ENCODE data around the gene ADAP2. TPM values are rescaled to one million over a fixed set of nuclear protein-coding genes. Genes with fewer than 3 reads are reported as not detected.
"Not testable (repeated sequence)": the region's sequence is repeated elsewhere in the genome, so short reads cannot be mapped to it uniquely, and the experiment has no call there.

Gene ADAP2
- total RNA-seq, 1 donor from 2014 or later: 8.6 TPM

- ATAC-seq: no peak
- intact Hi-C loops (cut with DNase I): no loop called here
These were observed 39.8 kb downstream of the ADAP2 start for GRCh38 chr17:30961209-30962188.

GRCh38 chr17:30964312-30964711, 42.6 kb downstream of the ADAP2 start:
- intact Hi-C loops (cut with DNase I); DNase-seq (ENCODE audit: missing footprints); ATAC-seq: not testable (repeated sequence)

More at GRCh38 chr17:30961209-30962188, 39.8 kb downstream of the ADAP2 start:
- no peak for DNase-seq (ENCODE audit: missing footprints)

- DNase-seq (ENCODE audit: missing footprints): no peak
- no peak for ATAC-seq
- intact Hi-C loops (cut with DNase I): no loop called here
These were observed 43.1 kb downstream of the ADAP2 start for GRCh38 chr17:30964876-30965275.

- intact Hi-C loops (cut with DNase I): no loop called here
- ATAC-seq (no peak), DNase-seq (ENCODE audit: missing footprints) (no peak)
These were observed 43.9 kb downstream of the ADAP2 start for GRCh38 chr17:30965686-30966085.

GRCh38 chr17:30967911-30968310, 46.2 kb downstream of the ADAP2 start:
- intact Hi-C loops (cut with DNase I); ATAC-seq; DNase-seq (ENCODE audit: missing footprints): not testable (repeated sequence)

- ATAC-seq (no peak), DNase-seq (ENCODE audit: missing footprints) (no peak)
- intact Hi-C loops (cut with DNase I): loop anchor here (5.0 kb wide), 1 partner anchor 37 kb away; no protein-coding TSS in a partner anchor
These were observed 48.5 kb downstream of the ADAP2 start for GRCh38 chr17:30969989-30970830.

GRCh38 chr17:30970831-30971567, 49.3 kb downstream of the ADAP2 start, which contains the start of gene RNF135:
Gene RNF135, plus strand, starts transcription at chr17:30971039. Its CDS starts 35 bp downstream, at chr17:30971074.
- ATAC-seq (peak; percentile 97), DNase-seq (ENCODE audit: missing footprints) (peak; percentile 93)
- intact Hi-C loops (cut with DNase I): loop anchor here (1.0 to 5.0 kb wide), 2 partner anchors 36 to 65 kb away; partner anchors contain the start of gene TEFM

GRCh38 chr17:30975042-30975820, 53.5 kb downstream of the ADAP2 start:
- no peak for ATAC-seq
- DNase-seq (ENCODE audit: missing footprints): no peak
- intact Hi-C loops (cut with DNase I): no loop called here

- intact Hi-C loops (cut with DNase I); ATAC-seq; DNase-seq (ENCODE audit: missing footprints): not testable (repeated sequence)
These were observed 58.2 kb downstream of the ADAP2 start for GRCh38 chr17:30979919-30980318.

- DNase-seq (ENCODE audit: missing footprints): no peak
- ATAC-seq: no peak
- intact Hi-C loops (cut with DNase I): no loop called here
These were observed 60.1 kb downstream of the ADAP2 start for GRCh38 chr17:30981531-30982519.

- intact Hi-C loops (cut with DNase I): no loop called here
- DNase-seq (ENCODE audit: missing footprints): no peak
- no peak for ATAC-seq
These were observed 61.1 kb downstream of the ADAP2 start for GRCh38 chr17:30982855-30983254.

GRCh38 chr17:30990458-30990857, 68.7 kb downstream of the ADAP2 start:
- no peak for DNase-seq (ENCODE audit: missing footprints)
- ATAC-seq: no peak
- intact Hi-C loops (cut with DNase I): no loop called here

- intact Hi-C loops (cut with DNase I): no loop called here
- DNase-seq (ENCODE audit: missing footprints): no peak
- no peak for ATAC-seq
These were observed 70.8 kb downstream of the ADAP2 start for GRCh38 chr17:30992551-30992950.

- ATAC-seq (no peak), DNase-seq (ENCODE audit: missing footprints) (no peak)
- intact Hi-C loops (cut with DNase I): no loop called here
These were observed 73.6 kb downstream of the ADAP2 start for GRCh38 chr17:30995347-30995746.

GRCh38 chr17:30996486-30996885, 74.7 kb downstream of the ADAP2 start:
- intact Hi-C loops (cut with DNase I): no loop called here
- DNase-seq (ENCODE audit: missing footprints): no peak
- no peak for ATAC-seq

- intact Hi-C loops (cut with DNase I): no loop called here
- no peak for DNase-seq (ENCODE audit: missing footprints)
- no peak for ATAC-seq
These were observed 75.5 kb downstream of the ADAP2 start for GRCh38 chr17:30997270-30997669.

- no peak for ATAC-seq
- intact Hi-C loops (cut with DNase I): no loop called here
- DNase-seq (ENCODE audit: missing footprints): no peak
These were observed 76.1 kb downstream of the ADAP2 start for GRCh38 chr17:30997842-30998241.

All from Right ventricle myocardium inferior (tissue), 1 donor.